Activated naive CD8-positive, alpha-beta T cell treated with anti-CD3 and anti-CD28 coated beads, Interleukin-2, amount 50 U/mL, for 24 hours (primary cell): ENCODE data around the gene TMEM250.
A peak's percentile ranks its signal among the peaks of the same experiment; 100 is the strongest.

ENCODE experiments used
- ATAC-seq: fragments of 150-1000 bp; cut with Tn5 transposase; one replicate; pipeline ENCODE4 v1.10.0; 2021
- DNase-seq: peaks from one replicate; pipeline ENCODE4 v3.0.0; 2021
- H3K27ac Mint-ChIP-seq: one replicate; pipeline ENCODE4 v1.8.0; 2021; ENCODE audit warnings: mild to moderate bottlenecking, mixed read lengths
- H3K27me3 Mint-ChIP-seq: one replicate; pipeline ENCODE4 v1.8.0; 2021; ENCODE audit warnings: mixed read lengths
- H3K36me3 Mint-ChIP-seq: one replicate; pipeline ENCODE4 v1.8.0; 2021; ENCODE audit warnings: low read depth, mixed read lengths
- H3K4me1 Mint-ChIP-seq: one replicate; pipeline ENCODE4 v1.8.0; 2021; ENCODE audit warnings: mixed read lengths
- H3K4me3 Mint-ChIP-seq: one replicate; pipeline ENCODE4 v1.8.0; 2021; ENCODE audit warnings: mild to moderate bottlenecking, moderate library complexity, mixed read lengths
- H3K9me3 Mint-ChIP-seq: one replicate; pipeline ENCODE4 v1.8.0; 2021; ENCODE audit warnings: mixed read lengths

TMEM250 gene

DNA sequence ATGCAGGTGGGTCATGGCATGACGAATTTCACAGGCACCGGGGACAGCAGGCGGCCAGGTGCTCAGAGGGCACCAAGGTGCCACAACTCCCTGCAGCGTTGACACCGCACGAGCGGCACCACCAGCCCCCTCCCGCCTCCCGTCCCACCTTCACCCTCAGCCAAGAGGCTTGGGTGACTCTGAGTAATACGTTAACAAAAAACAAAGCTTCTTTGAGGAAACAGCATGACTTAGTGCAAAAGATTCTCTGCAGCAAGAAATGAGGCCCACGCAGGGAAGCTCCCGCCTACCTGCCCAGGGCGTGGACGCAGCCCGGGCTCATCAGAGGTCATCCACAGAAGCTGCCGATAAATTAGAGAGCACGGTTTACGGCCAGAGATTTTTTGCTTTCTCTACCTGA is 4.1 kb downstream of the TMEM250 start:
- Mint-ChIP-seq H3K4me3 (no peak overlapping the region), H3K27ac (peak overlapping the region; percentile 27), H3K27me3 (no peaks in the 10 kb centered on the region), H3K9me3 (no peaks in the 10 kb centered on the region), H3K36me3 (peaks cover 7% of the 10 kb centered on the region), H3K4me1 (peaks cover 52% of the 10 kb centered on the region)
- ATAC-seq: no peak
- DNase-seq: no peak

DNA sequence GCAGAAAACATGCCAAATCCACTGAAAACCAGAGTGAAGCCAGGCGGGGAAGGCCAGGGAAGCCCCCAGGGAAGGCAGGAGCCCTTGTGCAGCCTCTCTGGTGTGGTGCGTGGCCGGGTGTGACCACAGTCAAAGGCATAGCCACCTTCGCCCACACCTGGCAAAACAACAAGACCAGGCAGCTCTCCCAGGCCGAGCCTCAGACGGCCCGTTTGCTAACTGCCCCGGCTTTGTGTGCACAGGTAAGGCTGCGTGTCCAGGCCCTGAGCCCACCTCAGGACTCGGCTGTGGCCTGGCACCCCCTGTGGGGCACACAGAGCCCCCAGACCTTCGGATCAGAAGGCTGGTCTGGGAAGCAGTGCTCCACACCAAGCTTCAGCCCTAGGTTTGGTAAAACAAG is 6.1 kb downstream of the TMEM250 start:
- no peaks in the 10 kb centered on the region for H3K9me3 Mint-ChIP-seq
- no peak for DNase-seq
- H3K27ac Mint-ChIP-seq: no peak overlapping the region
- ATAC-seq: no peak
- H3K27me3 Mint-ChIP-seq: no peaks in the 10 kb centered on the region
- peaks cover 64% of the 10 kb centered on the region for H3K4me1 Mint-ChIP-seq
- H3K36me3 Mint-ChIP-seq: peaks cover 7% of the 10 kb centered on the region
- H3K4me3 Mint-ChIP-seq: no peak overlapping the region

GRCh38 chr9:136111910-136112309 is 6.8 kb downstream of the TMEM250 start:
- ATAC-seq: no peak
- peaks cover 70% of the 10 kb centered on the region for H3K4me1 Mint-ChIP-seq
- no peaks in the 10 kb centered on the region for H3K9me3 Mint-ChIP-seq

DNA sequence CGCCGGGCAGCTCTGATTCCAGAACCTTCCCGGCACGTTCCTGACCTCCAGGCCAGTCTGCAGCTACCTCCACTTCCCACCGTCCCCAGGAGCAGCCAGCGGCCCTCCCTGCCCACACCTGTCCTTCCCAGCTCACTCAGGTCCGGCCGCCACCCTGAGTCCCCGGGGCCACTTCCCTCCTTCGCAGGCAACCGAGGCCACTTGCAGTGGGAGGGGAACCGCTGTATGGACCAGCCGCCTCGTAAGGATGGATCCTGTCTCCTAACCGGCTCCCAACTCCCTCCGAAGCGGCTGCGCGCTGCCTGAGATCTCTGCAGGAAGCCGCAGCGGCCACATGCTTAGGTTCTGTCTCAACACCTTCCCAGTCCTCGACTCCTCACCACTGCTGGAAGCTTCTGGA is 7.5 kb downstream of the TMEM250 start:
- Mint-ChIP-seq H3K27ac (peak overlapping the region; percentile 49), H3K4me3 (peak overlapping the region; percentile 11), H3K9me3 (no peaks in the 10 kb centered on the region), H3K4me1 (peaks cover 76% of the 10 kb centered on the region), H3K27me3 (no peaks in the 10 kb centered on the region), H3K36me3 (peaks cover 7% of the 10 kb centered on the region)
- ATAC-seq (no peak), DNase-seq (no peak)

More at GRCh38 chr9:136111910-136112309, 6.8 kb downstream of the TMEM250 start:
- H3K4me3 Mint-ChIP-seq: no peak overlapping the region
- peaks cover 7% of the 10 kb centered on the region for H3K36me3 Mint-ChIP-seq
- no peak for DNase-seq
- peak overlapping the region; percentile 21 for H3K27ac Mint-ChIP-seq
- H3K27me3 Mint-ChIP-seq: no peaks in the 10 kb centered on the region

GRCh38 chr9:136110082-136111061 is 8.3 kb downstream of the TMEM250 start:
- peak; percentile 51 for DNase-seq
- H3K4me1 Mint-ChIP-seq: peaks cover 83% of the 10 kb centered on the region

GRCh38 chr9:136109351-136110081 is 9.2 kb downstream of the TMEM250 start:
- peak; percentile 94 for ATAC-seq
- no peaks in the 10 kb centered on the region for H3K27me3 Mint-ChIP-seq
- H3K36me3 Mint-ChIP-seq: peaks cover 4% of the 10 kb centered on the region
- peak overlapping the region; percentile 85 for H3K27ac Mint-ChIP-seq
- no peaks in the 10 kb centered on the region for H3K9me3 Mint-ChIP-seq
- peak; percentile 93 for DNase-seq
- peak overlapping the region; percentile 79 for H3K4me3 Mint-ChIP-seq
- H3K4me1 Mint-ChIP-seq: peaks cover 79% of the 10 kb centered on the region

More at GRCh38 chr9:136110082-136111061, 8.3 kb downstream of the TMEM250 start:
- no peaks in the 10 kb centered on the region for H3K27me3 Mint-ChIP-seq
- H3K4me3 Mint-ChIP-seq: peak overlapping the region; percentile 79
- peak; percentile 4 for ATAC-seq
- no peaks in the 10 kb centered on the region for H3K9me3 Mint-ChIP-seq
- peak overlapping the region; percentile 85 for H3K27ac Mint-ChIP-seq
- H3K36me3 Mint-ChIP-seq: peaks cover 7% of the 10 kb centered on the region

- DNase-seq (no peak), ATAC-seq (no peak)
- Mint-ChIP-seq H3K4me3 (peak overlapping the region; percentile 79), H3K36me3 (peaks cover 2% of the 10 kb centered on the region), H3K9me3 (no peaks in the 10 kb centered on the region), H3K4me1 (peaks cover 71% of the 10 kb centered on the region), H3K27me3 (no peaks in the 10 kb centered on the region), H3K27ac (peak overlapping the region; percentile 52)
Observed at GRCh38 chr9:136108648-136109266, 9.9 kb downstream of the TMEM250 start.

DNA sequence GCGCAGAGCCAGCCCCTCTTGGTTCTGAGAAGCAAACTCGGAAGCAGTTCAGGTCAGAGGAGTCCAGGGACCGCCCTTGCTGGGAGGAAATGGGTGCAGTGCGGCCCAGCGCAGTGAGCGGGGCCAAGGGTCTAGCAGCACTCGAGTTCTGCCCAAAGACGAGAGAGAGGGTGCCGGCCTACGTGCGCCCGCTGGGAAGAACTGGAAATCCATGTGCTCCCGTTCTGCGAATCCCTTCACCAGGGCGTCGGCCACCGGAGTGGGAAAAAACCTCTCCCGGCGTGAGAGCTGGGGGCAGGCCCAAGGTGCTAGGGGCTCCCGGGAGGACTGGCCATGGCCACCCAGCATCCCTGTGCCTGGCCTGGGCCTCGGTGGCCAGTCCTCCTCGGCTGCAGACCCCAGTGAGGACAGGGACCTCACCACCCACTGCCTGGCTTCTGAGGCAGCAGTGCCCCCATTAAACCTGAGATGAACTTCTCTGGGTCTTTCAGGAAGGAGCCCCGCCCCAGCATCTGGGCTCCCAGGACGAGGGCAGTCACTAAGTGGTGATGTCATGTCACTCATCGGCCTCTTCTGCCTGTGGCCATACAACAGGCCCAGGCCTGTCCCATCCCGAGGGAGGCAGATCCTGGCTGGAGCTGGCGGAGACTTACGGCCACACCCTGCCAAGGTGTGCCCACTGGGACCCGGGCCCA is 10.6 kb downstream of the TMEM250 start:
- peaks cover 65% of the 10 kb centered on the region for H3K4me1 Mint-ChIP-seq
- no peaks in the 10 kb centered on the region for H3K36me3 Mint-ChIP-seq
- DNase-seq (no peak), ATAC-seq (no peak)
- H3K27ac Mint-ChIP-seq: peak overlapping the region; percentile 70
- H3K4me3 Mint-ChIP-seq: peak overlapping the region; percentile 79
- H3K27me3 Mint-ChIP-seq: no peaks in the 10 kb centered on the region
- no peaks in the 10 kb centered on the region for H3K9me3 Mint-ChIP-seq

DNA sequence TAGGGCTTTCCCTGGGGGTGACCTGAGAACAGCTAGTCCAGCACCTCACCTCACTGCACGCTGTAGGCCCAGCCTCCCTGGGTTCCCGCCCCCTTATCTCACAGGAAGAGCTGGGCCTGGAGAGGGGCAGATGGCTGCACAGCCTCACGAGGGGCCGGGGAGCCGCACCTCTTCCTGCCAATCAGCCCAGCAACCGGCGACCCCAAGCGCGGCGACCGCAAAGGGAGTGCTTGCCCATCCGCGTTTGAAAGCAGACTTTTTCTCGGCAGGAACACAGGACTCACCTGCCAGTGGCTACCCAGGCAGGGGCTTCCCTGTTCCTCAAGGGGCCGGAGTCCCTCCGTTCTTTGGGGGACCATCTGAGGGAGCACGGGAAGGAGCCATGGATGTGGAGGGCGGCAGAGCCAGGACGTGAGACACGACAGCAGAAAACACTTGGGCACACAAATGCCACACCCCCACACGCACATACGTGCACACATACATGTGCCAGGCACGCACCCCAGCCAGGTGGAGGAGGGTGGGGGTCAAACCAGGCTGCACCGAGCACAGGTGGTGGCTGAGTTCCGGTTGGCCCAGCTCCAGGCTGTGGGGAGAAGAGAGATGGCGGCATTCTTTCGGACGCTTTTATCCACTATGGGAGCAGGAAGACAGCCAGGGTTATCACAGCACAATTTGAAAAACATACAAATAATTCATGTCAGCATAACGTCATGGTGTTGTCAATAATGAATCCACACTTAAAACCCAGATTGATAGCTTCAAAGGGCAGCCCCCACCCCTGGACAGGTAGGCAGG is 11.3 kb downstream of the TMEM250 start:
- ATAC-seq: no peak
- H3K4me3 Mint-ChIP-seq: peak overlapping the region; percentile 63
- no peaks in the 10 kb centered on the region for H3K36me3 Mint-ChIP-seq
- no peaks in the 10 kb centered on the region for H3K27me3 Mint-ChIP-seq
- H3K9me3 Mint-ChIP-seq: no peaks in the 10 kb centered on the region
- DNase-seq: peak; percentile 57
- H3K4me1 Mint-ChIP-seq: peaks cover 59% of the 10 kb centered on the region
- H3K27ac Mint-ChIP-seq: peak overlapping the region; percentile 70

GRCh38 chr9:136105398-136106135 is 13.1 kb downstream of the TMEM250 start:
- Mint-ChIP-seq H3K27ac (no peak overlapping the region), H3K4me3 (no peak overlapping the region), H3K4me1 (peaks cover 43% of the 10 kb centered on the region), H3K36me3 (no peaks in the 10 kb centered on the region), H3K27me3 (no peaks in the 10 kb centered on the region), H3K9me3 (no peaks in the 10 kb centered on the region)
- DNase-seq (no peak), ATAC-seq (no peak)

- ATAC-seq (no peak), DNase-seq (no peak)
- no peaks in the 10 kb centered on the region for H3K9me3 Mint-ChIP-seq
- peaks cover 37% of the 10 kb centered on the region for H3K4me1 Mint-ChIP-seq
- H3K4me3 Mint-ChIP-seq: no peak overlapping the region
- no peaks in the 10 kb centered on the region for H3K36me3 Mint-ChIP-seq
- no peaks in the 10 kb centered on the region for H3K27me3 Mint-ChIP-seq
- H3K27ac Mint-ChIP-seq: no peak overlapping the region
Observed at GRCh38 chr9:136104916-136105315, 13.8 kb downstream of the TMEM250 start.

DNA sequence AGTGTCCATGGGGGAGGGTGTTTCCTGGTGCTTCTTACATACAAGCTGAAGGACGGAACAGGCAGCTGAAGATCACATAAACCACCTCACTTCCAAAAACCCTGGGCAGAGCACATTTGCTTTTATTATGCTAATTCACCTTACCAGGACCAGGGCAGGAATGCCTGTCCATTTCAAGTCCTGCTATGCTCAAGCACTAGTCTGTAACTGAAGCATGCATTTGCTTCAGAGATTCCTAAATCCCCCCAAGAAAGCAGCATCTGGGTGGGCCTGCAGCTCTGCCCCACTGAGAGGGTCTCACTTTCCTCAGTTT is 14.2 kb downstream of the TMEM250 start:
- Mint-ChIP-seq H3K27me3 (no peaks in the 10 kb centered on the region), H3K9me3 (no peaks in the 10 kb centered on the region), H3K4me1 (peaks cover 35% of the 10 kb centered on the region), H3K4me3 (no peak overlapping the region), H3K27ac (no peak overlapping the region), H3K36me3 (no peaks in the 10 kb centered on the region)
- ATAC-seq (no peak), DNase-seq (no peak)
